Stimulated activated CD8-positive, alpha-beta memory T cell treated with anti-CD3 and anti-CD28 coated beads, Interleukin-7, amount 100 ng/mL, for 48 hours (primary cell): ENCODE measurements around the gene PTPRO.

ENCODE experiments used
- DNase-seq, 2 donors: peaks; one replicate each; pipeline ENCODE4 v3.0.0-alpha.2; 2020; ENCODE audit warnings: low read depth in 1 of 2; ENCODE audit errors: extremely low read depth in 1 of 2

PTPRO gene

DNA sequence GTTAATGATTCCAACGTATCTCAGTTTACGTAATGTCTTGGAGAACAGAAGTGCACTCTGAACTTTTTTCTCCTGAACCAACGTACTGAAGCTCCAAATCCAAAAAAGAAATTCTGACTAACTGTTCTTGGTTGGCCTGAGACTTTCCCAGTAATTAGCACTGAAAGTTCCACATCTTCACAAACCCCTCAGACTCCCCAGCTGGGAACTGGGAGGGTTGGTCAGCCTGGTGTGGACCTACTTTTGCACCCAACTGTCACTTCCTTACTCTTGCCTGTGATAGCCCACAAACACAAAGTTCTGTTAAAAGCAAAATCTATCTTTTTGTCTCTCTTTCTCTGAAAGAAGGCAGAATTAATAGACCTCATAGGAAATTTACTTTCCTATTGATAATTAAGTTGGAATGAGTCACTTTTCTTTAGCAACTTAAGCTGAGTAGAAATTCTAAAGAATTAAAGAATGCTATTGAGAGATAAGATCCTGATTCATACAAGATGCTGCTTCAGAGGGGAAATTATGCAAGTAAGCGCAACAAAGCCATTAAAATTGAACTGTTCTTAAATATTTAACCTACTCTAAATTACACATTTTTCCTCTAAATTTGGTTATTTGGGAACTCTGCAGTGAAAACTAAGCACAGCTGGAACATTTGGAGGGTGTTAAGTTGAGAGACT is 311.8 kb downstream of the PTPRO start:
- no peak for DNase-seq

DNA sequence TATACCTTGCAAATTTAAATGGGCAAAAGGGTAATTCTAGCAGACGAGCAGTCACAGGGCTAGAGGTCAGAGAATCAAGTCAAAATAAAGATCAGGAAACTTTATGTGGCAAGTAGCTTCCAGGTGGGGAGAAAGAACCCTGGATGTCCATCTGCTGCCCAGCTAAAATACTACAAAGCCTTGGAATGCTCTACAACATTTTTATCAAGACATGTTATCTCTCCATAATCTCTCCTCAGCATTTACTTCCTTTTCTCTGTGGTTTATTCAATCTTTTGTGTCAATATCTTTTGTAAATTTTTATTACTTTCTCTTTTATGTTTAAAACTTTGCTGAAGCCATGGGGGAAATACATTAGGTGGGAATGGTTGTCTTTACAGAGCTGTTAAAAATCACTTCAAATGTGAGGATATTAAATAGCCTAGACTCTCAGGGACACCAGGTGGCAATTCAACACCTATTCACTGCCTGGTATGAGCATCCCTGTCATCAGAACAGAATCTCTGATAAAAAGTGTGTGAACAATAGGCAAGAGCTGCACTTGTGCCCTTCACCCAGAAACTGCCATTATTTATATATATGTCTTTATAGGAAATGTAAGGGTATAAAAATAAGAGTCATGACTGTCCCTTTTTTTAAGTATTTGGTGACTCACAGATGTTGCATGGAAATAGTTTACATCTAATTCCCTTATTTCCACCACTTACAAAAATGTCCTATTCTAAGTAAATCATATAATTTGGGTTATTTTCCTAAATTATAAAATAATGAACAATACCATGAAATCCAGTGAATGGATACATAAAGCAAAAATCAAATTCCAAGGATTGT is 314.0 kb downstream of the PTPRO start:
- DNase-seq, result no peak

DNA sequence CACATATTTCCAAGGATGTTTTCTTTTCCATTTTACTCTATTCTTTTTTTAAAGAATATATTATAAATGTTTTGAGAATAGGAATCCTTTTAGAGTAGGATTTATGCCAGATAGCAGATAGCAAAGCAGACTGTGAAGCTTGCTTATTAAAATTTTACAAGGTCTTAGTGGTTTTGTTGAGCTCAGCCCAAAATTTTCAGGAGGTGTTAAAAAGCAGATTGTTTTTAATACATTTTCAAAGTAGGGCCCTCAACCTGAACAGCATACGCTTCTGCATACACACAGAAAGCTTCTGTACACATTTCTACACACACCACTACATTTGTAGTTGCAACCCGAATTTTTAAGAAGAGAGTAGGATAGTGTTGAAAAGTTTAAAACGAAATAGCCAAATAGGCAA is 315.9 kb downstream of the PTPRO start:
- no peak for DNase-seq

DNA sequence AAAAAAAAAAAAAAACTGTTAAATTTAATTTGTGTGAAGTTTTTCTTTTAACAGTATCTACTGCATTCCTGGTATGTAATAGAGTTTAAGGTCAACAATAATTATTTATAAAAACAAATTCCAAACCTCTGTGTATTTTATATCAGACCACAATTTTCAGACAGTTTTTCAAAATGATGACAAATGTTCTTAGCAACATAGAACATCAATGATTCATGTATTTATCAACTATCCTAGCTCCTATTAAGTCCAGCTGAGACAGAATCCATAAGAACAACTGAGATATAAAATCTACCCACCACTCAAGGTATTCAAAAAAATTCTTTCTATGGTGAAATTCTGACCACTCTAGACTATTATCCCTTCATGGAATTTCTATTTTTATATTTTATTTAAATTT is 322.4 kb downstream of the PTPRO start:
- DNase-seq, result no peak

DNA sequence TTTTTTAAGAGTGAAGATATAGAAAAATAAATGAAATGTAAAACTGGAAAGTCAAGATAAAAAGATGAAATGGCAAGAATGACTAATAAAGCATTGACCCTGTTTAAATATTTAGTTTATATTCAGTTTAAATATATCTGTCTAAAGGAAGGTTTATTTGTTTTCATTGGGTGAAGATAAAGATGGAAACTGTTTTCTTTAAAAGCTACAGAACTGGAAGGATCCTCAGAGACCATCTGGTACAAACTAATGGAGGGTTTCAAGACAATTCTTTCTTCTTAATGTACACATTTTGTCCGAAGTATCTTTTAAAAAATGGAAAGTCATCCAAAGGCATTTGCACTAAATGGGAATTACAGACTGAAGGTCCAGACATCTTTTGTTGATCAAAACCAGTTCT is 324.3 kb downstream of the PTPRO start:
- no peak for DNase-seq
